HK-2 (cell line): ENCODE measurements around the gene RAD18.

ENCODE experiments used
- DNase-seq: peaks from one replicate; pipeline ENCODE4 v3.0.0-alpha.2; 2018; ENCODE audit not compliant: unreplicated experiment

RAD18 gene

DNA sequence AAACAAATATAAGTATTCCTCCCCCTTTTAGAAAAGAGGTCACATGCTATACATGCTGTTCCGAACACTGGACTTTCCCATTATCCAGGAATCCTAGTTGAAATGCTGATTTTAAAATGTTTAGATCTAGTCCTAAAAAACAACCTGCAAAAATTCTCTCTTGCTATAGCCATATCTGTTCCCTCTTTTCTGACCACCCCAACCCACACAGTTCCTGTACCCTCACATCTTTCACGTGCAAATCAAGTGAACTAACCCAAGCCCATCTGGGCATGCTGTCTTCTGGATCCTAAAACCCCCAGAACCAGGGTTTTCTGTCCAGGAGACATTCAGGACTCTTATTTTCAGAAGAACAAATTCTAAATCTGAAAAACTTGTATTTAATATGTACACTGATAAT is 67.4 kb downstream of the RAD18 start:
- DNase-seq = no peak

DNA sequence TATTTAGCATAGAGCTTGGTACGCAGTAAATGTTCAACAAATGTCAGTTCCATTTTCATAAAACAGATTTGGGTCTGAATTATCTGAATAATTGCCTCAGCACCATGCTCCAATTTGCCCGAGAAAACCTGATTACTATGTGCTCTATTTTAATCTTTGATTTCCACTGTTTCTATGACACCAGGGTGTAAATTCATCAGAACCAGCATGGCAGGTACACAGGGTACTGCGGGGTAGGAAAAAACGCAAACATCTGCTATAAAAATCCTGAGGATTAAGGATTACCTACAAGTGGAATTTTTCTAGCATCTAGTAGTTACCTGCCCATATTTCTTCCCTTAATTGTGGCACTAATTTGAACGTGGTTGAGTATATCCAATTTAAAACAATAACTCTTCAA is 70.3 kb downstream of the RAD18 start:
- DNase-seq = no peak

DNA sequence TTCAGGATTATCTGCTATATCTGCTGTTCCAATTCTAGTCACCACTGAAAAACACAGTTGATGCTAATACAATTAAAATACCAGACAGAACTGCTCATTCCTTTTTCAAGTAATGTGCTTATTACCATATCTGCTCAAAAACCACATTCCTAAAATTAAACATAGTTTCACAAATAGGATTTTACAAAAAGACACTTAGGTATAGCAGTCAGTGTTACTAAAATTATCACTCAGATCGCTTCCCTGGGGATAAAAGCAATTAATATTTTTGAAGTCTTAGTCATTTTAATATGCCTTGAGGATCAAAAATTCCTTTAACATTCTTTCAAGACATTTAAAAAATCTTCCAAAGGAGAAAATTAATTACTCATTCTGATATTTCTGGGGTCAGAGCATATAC is 71.5 kb downstream of the RAD18 start:
- no peak for DNase-seq

DNA sequence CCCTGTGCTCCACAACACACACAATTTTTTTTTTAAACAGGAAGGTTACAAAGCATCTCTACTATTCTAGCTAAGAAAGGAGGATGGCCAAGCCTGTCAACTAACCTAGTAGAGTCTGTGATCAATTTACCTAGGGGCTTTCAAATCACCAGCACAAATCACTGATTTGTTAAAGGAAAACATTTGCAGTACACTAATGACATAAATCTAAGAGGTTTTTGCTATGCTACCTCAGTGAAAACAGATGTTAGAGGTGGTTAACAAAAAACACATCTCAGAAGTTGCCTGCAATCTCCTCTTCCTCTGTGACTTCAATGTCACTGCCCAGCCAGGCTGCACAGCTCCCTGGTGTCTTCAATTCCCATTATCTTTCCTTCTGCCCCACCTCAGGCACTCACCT is 72.0 kb downstream of the RAD18 start:
- DNase-seq = no peak

DNA sequence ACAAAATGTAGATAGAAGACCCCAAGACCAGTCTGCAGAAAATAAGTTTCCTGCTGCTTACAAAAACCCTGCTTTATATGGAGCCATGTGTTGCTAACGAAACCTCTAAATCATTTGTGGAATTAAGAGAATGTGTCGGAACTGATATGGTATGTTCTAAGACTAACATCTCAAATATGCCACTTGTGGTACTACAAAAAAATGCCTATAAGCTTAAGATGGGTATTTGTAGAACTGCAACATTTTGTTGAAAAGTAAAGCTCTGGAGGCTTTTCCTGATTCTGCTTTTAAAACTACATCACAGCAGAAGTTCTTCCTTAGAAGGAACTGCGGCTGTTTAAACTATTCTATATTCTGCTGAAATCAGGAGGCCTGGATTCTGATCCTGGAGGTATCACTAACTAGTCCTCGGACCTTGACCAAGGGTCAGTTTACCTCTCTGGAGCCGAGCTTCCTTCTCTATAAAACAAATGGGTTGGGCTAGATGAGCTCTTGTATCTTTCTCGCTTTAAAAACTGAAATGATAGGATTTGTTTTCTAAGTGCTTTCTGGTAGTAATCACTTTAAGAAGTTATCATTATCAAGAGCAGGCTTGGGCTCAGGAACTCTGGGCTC is 74.9 kb downstream of the RAD18 start:
- DNase-seq = no peak

DNA sequence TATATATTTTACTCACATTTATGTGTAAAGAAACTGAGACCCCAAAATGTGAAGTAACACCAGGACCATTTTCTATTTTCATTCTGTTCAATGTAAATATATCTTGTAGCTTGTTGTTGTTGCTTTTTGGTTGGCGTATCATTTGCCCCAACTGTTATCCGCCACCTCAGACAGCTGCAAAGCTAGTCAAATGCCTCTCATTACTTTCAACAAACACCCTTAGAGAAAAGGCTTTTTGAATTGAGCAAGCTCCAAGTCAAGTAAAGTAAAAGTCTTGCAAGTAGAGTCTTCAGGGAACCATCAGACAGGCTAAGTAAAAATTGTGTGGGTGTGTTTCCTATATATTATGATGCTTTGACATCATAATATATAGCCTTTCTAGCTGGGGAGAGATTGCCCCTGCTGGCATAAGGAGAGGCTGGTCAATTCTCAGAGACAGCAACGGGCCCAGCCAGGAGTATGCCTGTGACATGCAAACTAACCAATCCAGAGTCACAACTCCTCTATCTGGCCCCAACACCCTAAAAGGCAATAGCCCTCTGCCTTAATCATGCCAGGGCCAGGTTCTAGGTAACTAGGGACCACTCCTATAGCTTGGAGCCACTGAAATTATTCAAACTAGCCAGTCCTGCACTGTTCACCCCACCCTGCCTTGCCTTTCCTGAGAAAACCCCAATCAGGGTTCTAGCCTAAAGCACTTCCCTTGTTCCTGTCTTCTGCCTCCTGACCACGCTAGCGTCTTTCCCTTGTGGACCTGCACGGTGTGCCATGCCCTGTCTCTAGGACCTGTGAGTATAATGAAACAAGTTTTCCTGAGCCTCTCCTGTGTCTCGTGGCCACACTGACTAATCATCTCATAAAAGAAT is 75.6 kb downstream of the RAD18 start:
- no peak for DNase-seq

DNA sequence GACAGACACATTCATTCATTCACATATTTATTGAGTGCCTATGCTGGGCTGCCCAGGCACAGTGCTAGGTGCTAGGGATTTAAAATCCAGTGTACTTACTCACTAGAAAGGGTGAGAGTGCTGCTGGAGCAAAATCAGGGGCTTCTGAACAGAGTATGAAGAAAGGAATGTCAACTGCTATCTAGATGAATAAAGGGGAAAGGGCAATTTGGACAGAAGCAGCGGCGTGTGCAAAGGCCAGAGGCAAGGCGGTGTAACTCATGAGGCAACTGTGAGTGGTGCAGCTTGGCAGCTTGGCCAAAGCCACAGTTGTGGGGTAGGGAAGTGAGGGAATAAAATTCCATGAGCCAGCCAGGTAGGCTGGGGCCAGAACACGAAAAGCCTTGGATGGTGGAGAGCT is 76.7 kb downstream of the RAD18 start:
- DNase-seq = no peak

DNA sequence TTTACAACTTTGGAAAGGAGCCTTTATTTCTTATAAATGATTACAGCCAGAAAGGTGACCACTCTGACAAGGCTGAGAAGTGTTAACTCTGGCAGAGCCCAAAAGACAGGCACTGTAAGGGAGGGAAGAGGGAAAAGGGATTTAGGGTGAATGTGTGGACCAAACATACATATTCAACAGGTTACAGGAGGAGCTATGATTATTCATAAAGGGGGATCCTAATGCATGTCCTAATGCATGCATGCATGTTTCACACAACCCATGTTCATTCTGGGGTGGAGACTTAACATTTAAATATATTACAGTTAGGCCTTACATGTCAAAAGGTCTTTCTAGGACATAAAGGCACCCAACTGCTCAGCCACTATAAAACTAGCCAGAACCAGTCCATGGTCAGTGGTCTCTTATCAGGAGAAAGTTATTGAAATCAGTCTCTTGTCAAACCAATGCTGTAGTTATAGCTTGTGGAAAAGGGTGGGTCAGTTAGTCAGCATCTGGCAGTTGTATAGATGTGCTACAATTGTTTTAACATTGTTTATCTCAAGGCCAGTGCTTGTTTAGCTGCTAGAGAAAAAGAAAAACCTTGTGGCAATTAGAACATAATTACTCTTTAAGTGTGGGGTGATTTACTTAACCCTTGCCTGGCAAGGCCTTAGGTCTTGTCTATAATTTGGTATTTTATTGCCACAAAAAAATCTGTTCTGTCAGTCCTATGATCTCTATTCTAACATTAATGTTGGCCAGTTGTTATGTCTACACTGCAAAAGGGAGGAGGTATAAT is 77.5 kb downstream of the RAD18 start:
- no peak for DNase-seq

DNA sequence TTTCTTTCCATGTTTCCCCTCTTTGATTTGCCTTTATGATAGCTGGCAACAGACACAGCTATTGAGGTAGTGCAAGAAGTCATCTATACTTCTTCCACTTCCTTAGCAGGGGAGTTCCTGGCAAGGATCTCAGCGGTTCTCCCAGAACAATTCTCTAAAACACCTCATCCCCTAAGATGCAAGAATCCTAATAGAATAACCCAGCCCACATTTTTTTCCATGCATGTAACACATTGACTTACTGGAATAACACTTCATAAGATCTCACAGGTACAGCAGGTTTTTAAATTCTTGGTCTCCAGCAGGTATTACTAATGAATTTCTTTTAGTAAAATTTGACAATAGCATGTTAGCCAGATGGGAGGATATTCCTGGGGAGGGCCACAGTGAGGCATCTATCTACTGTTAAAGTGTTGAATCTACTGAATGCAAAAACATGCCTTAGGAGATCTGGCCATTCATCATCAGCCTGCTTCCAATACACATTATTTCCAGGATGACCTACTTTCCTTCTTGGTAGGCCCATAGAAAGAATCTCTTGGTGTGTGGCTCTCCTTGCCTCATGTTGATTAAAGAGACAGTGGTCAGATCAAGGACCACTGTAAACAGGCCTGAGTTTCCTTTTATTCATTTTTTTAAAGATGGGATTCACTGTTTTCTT is 78.5 kb downstream of the RAD18 start:
- DNase-seq = no peak

DNA sequence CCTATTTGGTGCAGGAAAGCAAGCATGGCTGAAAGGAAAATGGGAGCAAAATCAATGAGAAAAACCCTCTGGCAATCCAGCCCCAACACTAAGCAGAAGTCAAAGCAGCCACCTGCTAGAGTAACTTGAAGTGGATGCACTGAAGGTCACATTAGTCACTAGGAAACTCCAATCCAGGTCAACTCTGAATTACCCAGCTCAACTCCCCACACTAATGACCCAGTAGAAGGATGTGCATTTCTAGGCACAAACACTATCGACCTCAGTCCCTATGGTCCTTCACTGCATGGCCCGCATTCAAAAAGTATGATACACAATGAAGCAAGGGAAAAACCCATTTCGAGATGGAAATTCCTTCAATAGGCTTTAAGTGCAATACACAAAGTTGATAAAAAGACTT is 80.6 kb downstream of the RAD18 start:
- no peak for DNase-seq

DNA sequence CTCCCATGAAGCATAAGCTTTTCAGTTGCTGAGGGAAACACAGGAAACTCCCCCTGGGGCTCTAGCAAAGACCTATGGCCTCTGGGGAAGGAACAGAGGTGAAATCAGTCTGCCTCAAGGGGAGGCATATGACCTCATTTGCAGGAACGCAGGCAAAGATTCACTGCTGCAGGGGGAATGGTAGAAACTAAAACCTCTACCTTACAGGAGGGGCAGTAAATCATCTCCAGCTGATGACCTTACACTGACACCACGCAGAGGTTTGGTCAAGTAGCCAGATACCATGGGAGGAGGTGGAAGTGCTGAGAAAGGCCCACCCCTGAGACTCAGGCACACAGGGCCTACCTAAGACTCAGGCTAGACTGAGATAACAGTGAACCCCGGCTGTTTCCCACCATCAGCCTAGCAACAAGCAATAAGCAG is 81.1 kb downstream of the RAD18 start:
- DNase-seq = no peak

DNA sequence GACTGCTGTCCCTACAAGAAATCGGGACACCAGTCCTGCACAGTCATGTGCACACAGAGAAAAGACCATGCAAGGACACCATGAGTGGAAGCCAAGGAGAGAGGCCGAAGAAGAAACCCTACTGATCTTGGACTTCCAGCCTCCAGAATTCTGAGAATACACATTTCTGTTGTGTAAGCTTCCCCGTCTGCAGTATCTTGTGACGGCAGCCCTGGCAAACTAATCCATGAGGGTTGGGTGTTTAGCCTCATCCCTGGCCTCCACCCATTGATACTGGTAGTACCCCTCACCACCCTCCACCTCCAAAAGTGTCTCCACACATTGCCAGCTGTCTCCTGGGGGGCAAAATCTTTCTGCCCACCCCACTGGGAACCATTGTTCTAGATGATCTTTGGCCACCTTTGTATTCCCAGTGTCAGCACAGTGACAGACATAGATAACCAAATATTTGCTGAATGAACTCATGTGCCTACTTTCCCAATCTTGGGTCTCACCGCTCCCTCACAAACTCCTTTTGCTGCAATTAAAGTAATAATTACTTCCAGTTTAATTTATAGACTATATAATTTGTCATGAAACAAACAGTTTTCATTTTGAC is 83.8 kb downstream of the RAD18 start:
- no peak for DNase-seq

DNA sequence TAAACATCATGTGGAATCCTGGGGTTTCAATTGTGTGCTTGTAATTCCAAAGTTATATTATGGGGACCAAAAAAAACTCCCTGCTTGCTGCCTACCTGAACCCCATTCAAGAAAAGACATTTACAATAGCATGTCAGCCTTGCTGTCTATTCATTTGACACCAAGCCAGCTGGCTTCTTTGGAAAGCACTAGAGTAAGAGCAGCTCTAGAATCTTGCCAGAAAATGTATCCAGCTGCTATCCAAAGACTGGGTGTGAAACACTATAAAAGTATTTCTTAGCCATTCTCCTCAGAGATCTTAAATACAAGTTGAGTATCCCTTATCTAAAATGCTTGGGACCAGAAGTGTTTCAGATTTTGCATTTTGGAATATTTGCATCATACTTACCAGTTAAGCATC is 87.4 kb downstream of the RAD18 start:
- no peak for DNase-seq

DNA sequence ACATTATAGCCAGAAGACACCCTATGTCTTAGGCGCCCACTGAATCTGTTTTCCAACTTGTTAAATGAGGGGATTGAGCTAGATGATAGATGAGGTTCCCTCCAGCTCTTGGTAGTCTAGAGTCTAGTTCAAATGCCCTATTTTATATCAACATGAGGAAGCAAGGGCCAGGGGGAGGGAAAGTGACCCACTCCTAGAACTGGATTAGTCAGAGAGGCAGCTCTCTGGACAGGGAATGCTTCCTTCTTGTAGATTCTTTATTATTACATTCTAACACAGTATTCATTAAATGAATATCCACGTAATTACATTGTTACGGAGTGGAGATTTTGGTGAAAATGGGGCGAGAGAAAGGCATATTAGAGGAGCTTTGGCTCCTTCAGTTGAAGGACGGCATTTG is 89.5 kb downstream of the RAD18 start:
- DNase-seq = no peak

DNA sequence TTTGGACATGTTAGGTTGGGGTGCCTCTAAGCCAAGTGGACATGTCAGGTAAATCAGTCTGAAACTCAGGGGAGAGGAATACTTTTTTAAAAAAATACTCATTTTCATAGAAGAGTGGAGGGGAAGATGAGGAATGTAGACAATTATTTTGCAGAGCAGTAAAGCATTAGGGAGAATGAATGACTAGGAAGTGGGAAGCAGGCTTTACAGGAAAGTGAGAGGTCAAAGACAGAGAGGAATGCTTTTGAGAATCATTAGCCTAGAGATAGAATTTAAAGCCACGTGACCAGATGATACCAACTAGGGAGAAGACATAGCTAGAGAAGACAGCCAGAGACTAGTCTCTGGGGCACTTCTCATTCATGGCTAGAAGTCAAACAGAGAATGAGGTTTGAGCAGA is 91.0 kb downstream of the RAD18 start:
- DNase-seq = no peak

DNA sequence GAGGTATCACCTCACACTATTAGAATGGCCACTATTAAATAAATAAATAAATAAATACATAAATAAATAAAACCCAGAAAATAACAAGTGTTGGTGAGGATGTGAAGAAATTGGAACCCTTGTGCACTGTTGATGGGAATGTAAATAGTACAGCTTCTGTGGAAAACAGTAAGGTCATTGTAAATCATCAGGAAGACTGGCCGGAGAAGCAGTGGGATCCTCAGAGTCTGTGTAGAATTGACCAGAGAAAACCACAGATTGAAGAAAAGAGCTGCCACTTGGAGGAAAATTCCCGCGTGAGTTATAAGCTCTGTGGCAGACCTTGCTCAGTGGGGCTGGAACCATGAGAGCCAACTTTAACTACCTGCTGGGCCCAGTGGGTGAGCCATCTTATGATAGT is 92.0 kb downstream of the RAD18 start:
- no peak for DNase-seq

DNA sequence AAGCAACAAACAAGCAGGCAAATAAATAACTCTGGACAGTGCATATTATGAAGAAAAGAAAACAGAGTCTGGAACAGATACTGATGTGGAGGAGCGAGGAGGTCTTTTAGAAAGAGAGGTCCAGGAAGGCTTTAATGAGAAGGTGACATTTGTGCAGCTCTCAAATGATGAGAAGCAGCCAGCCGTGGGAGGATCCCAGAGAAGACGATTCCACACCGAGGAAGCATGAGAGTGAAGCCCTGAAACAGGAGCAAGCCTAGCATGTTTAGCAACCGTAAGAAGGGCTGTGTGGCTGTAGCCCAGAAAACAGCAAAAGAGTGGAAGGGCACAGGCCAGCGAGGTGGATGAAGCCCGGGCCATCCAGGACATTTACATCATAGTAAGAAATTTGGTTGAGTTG is 93.1 kb downstream of the RAD18 start:
- no peak for DNase-seq

DNA sequence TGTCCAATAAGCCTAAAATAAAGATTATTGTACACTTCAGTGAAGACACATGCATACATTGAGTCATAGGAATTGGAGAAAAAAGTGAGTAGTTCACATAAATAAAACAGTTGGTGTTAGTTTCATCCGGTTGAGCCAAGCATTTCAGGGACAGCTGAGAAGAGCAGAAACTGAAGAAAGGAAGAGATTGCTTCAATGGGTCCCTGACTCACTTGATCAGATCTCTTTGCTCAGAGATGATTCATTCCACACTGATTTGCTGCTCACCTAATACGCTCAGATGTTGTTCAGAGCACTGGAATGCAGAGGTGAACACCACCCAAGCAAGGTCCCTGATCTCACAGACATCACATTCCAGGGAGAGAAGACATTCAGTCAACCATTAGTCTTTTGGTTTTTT is 93.7 kb downstream of the RAD18 start:
- peak; percentile 63 for DNase-seq

DNA sequence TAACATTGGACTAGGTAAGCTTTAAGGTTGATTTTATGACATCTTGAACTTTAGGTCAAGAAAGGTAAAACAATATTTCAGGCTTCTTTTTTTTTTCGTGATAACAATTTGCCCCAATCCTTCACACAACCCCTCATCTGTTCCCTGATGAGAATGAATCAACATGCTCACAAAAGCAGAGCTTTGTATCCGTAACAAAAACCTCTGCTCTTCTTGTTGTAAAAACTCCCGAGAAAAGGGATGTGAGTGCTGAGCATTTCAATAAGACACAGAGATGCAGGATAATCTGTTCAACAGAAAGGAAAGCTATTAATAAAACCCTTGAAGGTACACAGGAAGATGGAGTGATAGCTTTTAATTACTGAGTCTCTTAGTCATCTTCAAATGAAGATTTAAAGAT is 94.3 kb downstream of the RAD18 start:
- DNase-seq = no peak

DNA sequence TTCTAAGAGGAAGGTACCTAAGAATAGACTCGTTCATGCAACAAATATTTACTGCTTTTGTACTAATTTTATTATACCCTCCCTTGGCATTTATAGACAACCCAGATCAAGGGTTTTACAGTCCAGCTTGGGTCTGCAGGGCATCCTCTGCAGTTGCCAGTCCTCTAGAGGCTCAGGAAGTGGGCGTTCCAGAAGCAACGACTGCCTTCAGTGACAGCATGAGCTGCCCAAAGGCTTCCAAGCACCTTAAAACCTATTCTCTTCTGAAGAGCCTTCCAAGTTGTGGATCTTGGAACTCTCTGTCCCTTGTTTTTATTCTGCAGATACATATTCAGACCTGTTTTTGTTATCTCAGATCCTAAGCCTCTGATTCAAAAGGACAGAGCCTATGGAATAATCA is 95.6 kb downstream of the RAD18 start:
- no peak for DNase-seq

DNA sequence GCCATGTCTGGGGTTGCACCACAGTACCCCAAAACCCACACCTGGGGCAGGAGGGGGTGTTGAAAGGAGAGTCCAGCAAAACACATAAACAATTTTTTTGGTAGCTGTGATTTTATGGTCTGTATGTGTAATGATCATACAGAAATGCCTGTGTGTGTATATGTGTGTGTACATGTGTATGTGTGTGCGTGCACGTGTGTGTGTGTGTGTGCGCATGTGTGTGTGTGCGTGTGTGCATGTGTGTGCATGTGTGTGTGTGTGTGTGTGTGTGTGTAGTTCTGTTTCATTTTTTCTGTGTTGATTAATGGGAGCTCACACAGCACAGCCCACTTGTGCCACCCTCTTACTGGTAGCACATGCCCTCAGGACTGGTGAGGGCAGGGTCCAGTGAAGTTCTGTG is 97.6 kb downstream of the RAD18 start:
- DNase-seq = no peak
